ENCODE data around the gene SYNGR1.

GRCh38 chr22:39374191-39374590, 24.4 kb downstream of the SYNGR1 start:
- no peak for TF ChIP-seq MAX (IDR thresholded peaks at IDR 0.05)
- TF ChIP-seq, protein P1, sequence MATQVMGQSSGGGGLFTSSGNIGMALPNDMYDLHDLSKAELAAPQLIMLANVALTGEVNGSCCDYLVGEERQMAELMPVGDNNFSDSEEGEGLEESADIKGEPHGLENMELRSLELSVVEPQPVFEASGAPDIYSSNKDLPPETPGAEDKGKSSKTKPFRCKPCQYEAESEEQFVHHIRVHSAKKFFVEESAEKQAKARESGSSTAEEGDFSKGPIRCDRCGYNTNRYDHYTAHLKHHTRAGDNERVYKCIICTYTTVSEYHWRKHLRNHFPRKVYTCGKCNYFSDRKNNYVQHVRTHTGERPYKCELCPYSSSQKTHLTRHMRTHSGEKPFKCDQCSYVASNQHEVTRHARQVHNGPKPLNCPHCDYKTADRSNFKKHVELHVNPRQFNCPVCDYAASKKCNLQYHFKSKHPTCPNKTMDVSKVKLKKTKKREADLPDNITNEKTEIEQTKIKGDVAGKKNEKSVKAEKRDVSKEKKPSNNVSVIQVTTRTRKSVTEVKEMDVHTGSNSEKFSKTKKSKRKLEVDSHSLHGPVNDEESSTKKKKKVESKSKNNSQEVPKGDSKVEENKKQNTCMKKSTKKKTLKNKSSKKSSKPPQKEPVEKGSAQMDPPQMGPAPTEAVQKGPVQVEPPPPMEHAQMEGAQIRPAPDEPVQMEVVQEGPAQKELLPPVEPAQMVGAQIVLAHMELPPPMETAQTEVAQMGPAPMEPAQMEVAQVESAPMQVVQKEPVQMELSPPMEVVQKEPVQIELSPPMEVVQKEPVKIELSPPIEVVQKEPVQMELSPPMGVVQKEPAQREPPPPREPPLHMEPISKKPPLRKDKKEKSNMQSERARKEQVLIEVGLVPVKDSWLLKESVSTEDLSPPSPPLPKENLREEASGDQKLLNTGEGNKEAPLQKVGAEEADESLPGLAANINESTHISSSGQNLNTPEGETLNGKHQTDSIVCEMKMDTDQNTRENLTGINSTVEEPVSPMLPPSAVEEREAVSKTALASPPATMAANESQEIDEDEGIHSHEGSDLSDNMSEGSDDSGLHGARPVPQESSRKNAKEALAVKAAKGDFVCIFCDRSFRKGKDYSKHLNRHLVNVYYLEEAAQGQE (IDR thresholded peaks at IDR 0.05; ENCODE audit: low read depth), result no peak
- no peak for TF ChIP-seq CREB1 (IDR thresholded peaks at IDR 0.05; ENCODE audit: low read depth)
- TF ChIP-seq TAF1 (IDR thresholded peaks at IDR 0.05; ENCODE audit: low read depth), result no peak
- no peak for TF ChIP-seq NFIC (IDR thresholded peaks at IDR 0.05)
- no peak for TF ChIP-seq EP300 (IDR thresholded peaks at IDR 0.05; ENCODE audit: borderline replicate concordance)
- TF ChIP-seq CEBPB (IDR thresholded peaks at IDR 0.05), result no peak
- TF ChIP-seq TCF12 (IDR thresholded peaks at IDR 0.05; ENCODE audit: low read depth), result no peak
- no peak for TF ChIP-seq RAD21 (IDR thresholded peaks at IDR 0.05; ENCODE audit: low read depth)
- TF ChIP-seq, protein P2, sequence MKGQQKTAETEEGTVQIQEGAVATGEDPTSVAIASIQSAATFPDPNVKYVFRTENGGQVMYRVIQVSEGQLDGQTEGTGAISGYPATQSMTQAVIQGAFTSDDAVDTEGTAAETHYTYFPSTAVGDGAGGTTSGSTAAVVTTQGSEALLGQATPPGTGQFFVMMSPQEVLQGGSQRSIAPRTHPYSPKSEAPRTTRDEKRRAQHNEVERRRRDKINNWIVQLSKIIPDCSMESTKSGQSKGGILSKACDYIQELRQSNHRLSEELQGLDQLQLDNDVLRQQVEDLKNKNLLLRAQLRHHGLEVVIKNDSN (IDR thresholded peaks at IDR 0.05), result no peak
- TF ChIP-seq YY1 (IDR thresholded peaks at IDR 0.05; ENCODE audit: low read depth), result no peak
- TF ChIP-seq EGR1 (IDR thresholded peaks at IDR 0.05), result no peak
- no peak for TF ChIP-seq ZBTB7A (IDR thresholded peaks at IDR 0.05; ENCODE audit: low read depth)
